GM21447 (cell line): Measurements from ENCODE around the gene NAPA.
"Not testable (repeated sequence)": the region's sequence is repeated elsewhere in the genome, so short reads cannot be mapped to it uniquely, and the experiment has no call there.

Experiments used
- ATAC-seq: cut with Tn5 transposase; IDR thresholded peaks from one replicate; pipeline ENCODE4 v1.9.1; 2021; ENCODE audit not compliant: unreplicated experiment

Gene NAPA

GRCh38 chr19:47487551-47488515, 27.0 kb downstream of the NAPA start:
- no peak for ATAC-seq

DNA sequence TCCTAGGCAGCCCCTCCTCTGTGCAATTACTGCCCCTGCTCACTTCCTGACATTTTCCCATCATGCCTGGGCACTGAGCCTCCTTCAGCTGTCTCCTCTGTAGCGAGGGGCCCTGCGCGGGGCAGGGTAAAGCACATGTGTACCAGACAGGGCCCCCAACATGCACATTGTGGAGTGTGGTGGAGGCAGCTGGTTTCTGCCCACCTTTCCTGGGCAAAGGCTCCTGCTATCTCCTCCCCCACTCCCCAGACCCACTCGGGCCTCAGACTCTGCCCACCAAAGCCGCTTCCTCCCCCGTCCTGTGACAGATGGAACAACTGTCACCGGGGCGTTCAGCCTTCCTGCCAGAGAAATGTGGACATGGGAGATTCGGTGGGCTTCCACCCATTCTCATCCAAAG, 28.0 kb downstream of the NAPA start:
- no peak for ATAC-seq

DNA sequence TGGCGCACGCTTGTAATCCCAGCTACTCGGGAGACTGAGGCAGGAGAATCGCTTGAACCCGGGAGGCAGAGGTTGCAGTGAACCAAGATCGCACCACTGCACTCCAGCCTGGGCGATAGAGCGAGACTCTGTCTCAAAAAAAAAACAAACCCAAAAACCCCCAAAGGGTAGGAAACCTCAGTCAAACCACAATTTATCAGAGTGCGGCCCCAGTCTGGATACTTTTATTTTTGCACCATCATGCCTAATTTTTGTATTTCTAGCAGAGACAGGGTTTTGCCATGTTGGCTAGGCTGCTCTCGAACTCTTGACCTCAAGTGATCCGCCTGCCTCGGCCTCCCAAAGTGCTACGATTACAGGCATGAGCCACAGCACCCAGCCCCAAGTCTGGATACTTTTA, 28.6 kb downstream of the NAPA start:
- ATAC-seq = not testable (repeated sequence)

DNA sequence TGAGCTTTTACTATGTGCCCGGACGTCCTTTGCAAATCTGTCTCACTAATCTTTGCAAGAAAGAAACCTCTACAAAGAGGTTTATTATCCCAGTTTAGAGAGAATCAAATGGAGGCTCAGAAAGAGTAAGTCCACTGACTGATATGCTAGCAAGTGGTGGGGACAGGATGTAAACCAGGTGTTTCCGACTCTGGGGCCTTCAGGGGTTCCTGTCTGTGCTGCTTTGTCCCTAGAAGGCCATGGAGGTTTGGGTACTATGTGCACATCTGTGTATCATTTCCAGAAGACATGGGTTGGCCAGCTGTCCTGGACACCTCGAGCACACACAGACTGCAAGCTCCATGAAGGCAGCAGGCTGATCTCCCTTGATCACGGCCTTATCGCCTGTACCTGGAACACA, 29.7 kb downstream of the NAPA start:
- ATAC-seq = no peak

DNA sequence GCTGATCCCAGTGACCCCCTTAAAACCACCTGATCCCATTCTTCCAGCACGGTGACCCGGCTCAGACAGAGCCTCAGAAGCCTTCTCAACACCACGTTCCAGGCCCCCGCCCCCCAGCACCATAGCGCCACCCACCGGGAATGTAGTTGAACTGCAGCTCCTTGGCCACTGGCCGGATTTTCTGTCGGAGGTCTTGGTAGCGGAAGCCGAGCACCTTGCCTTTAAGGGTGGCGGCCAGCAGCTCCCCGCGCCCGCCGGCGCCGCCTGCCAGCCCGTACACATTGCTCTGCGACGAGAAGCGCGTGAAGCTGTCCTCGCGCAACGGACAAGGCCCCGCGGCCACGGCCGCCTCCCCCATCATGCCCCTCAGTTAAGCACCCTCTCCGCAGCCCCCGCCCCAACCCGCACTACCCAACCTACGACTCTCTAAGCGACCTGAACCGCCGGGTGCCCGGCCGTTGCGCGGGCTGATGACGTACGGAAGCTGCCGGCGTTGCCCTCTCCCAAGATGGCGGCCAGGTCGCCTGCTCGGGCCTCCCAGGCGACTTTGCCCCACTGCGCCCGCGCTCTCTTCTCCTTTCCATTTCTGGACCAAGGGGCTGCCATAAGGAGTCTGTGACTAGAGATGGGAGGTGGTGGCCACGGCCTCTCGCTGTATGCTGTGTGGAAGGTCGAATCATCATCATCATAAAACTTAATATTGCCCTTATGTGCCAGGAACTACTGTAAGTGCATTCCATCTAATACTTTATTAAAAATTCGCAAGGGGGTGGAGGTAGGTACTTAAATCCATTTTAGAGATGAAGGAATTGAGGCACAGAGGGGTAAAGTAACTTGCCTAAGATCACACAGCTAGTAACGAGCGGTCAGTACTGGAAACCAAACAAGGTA, 30.8 kb downstream of the NAPA start, which contains the start of gene KPTN:
Gene KPTN (minus strand): TSS at position 420 of the 891 bp plus-strand sequence. CDS start 59 bp downstream, at position 361.
- ATAC-seq = peak; percentile 53

- ATAC-seq = no peak
Measured at GRCh38 chr19:47483200-47483599, 31.7 kb downstream of the NAPA start.

GRCh38 chr19:47481460-47482052, 33.3 kb downstream of the NAPA start:
- no peak for ATAC-seq

GRCh38 chr19:47480658-47481057, 34.2 kb downstream of the NAPA start:
- ATAC-seq = no peak

GRCh38 chr19:47479701-47480503, 35.0 kb downstream of the NAPA start:
- ATAC-seq = no peak

DNA sequence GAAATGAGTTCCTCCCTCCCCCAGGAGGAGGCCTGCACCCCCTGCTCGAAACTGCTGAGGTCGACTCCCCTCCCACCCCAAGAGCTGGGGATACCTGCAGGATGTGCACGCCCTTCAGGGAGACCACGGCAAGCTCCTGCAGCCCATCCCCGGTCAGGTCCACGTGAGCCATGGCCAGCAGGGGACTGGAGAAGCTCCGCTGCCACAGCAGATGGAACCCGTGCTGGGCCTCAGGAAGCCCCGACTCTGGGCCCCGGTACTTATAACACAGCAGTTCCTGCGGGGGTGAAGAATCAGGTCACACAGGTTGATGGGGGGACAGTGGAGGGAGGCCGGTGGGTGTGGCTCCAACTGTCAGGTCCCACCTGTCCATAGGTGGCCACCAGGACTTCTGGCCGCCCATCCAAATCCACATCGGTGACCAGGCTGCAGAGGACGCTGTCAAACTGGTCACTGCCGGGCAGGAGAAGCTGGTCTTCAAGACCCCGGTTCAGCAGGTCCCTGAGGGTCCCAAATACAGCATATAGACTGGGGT, 38.4 kb downstream of the NAPA start:
- ATAC-seq = no peak

DNA sequence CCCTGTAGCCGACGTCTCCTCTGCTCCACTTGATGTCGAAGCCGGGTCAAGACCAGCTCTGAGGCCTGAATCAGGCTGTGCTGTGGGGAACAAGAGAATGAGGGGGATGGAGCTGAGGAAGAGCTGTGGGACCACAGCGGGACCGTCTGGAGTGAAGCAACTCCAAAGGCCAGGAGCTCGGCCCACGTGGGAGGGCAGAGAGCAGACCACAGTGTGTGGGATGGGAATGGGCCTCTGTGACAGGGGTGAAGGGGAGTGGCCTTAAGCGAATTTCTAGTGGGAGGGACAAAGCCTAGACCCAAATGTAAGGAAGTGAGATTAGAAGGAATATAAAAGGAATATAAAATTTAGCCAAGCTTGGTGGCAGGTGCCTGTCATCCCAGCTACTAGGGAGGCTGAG, 39.4 kb downstream of the NAPA start:
- no peak for ATAC-seq

- no peak for ATAC-seq
Measured at GRCh38 chr19:47473336-47473735, 41.5 kb downstream of the NAPA start.

GRCh38 chr19:47471733-47472457, 43.0 kb downstream of the NAPA start, which contains the start of gene SLC8A2:
TSS of gene SLC8A2 (minus strand) at chr19:47471893. CDS start at chr19:47466403, 5,490 bp downstream.
- ATAC-seq = no peak

DNA sequence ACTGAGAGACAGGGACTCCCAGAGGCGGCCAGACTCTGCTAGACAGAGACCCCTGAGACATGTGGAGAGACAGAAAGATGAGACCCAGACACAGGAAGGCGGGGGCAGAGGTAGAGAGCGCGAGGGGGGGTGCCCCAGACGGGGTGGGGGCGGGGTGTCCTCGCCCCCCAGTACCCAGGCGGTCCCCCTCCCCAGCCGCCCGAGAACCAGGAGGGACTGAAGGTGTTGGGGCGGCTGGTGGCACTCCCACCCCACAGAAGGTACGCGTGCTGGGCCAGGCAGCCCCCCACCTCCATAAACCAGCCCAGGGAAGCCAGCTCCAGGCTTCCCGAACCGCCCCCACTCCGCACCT, 43.5 kb downstream of the NAPA start:
- ATAC-seq = no peak

DNA sequence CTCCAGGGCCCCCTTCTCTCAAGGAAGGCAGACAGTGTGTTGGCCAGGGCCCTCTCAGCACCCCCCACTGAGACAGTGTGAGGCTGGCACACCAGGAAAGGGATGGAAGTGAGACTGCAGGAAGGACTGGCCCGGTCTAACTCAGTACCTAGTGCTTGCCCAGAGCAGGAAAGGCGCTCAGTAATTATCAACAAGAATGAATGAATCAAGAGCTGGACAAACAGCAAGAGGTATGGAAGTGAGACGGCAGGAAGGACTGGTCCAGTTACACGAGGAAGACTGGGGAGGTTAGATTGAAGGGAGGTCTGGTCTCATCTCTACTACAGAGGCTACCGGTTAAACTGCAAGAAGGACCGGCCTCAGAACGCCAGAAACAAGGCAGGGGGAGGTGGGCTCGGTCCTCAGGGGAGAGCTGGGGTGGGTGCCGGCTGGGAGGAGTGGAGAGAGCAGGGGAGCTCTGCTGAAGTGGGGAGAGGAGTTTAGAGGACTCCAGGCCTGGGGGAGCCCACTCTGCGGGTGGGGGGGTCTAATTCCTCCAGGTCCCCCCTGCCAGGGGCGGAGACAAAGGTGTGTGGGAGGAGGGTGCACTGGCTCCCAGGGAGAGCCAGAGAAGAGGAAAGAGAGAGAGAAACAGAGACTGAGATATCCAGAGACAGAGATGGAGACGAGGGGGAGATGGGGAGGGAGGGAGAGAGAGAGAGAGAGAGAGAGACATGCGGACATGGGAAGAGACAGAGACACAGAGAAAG, 44.2 kb downstream of the NAPA start:
- no peak for ATAC-seq

- no peak for ATAC-seq
Measured at GRCh38 chr19:47469719-47470118, 45.1 kb downstream of the NAPA start.

DNA sequence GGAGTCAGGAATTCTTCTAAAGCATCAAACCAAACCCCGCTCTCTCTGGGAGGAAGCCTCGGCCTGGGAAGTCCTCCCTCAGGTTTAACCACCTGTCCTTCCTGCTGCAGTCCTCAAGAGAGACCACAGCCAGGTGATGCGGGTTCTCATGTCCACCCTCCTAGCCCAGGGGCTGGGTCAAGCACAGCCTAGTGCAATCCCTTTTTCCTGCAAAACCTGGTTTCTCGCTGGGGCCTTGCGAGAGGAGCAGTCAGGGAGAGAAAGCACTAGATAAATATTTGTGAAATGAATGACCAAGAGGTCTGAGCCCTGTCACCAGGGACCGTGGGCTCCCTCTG, 45.5 kb downstream of the NAPA start:
- no peak for ATAC-seq

DNA sequence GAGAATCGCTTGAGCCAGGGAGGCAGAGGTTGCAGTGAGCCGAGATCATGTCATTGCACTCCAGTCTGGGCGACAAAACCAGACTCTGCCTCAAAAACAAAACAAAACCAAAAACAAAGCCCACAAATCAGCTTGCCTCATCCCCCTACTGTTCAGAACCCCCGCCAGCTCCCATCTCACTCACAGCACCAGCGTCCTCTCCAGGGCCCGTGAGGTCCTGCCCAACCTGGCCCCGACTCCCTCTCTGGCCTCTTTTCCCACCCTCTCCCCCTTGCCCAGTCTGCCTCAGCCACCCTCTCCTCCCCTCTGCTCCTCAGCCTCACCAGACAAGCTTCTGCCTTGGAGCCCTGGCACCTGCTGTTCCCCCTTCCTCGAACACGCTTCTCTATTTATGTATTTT, 46.9 kb downstream of the NAPA start:
- ATAC-seq = no peak

GRCh38 chr19:47465957-47466356, 48.9 kb downstream of the NAPA start:
- no peak for ATAC-seq
